GM19023 (cell line): ENCODE results near the gene TSC2.

Source experiments
- ATAC-seq: cut with Tn5 transposase; IDR thresholded peaks from one replicate; pipeline ENCODE4 v1.9.1; 2021; ENCODE audit warnings: mild to moderate bottlenecking, moderate library complexity; ENCODE audit not compliant: unreplicated experiment

TSC2 gene

GRCh38 chr16:2063861-2064260 lies 16.1 kb downstream of the TSC2 start:
- no peak for ATAC-seq

- no peak for ATAC-seq
Measured at GRCh38 chr16:2064368-2064945, 16.7 kb downstream of the TSC2 start.

DNA sequence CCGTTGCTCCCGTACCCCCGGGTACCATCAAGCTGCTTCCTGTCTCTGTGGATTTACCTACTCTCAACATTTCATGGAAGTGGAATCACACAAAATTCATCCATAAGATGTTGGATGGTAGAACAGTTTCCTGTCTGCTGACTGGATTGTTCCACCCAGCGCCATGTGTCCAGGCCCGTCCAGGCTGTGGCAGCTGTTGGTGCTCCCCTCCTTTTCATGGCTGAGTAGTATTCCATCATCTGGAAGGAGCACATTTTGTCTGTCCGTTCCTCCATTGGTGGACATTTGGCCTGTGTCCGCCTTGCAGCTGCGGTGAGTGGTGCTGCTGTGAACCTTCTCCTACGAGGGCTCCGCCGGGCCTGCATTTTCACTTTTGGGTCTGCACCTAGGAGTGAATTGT lies 18.4 kb downstream of the TSC2 start:
- ATAC-seq: no peak

GRCh38 chr16:2070576-2071453 lies 23.0 kb downstream of the TSC2 start:
- ATAC-seq: no peak

GRCh38 chr16:2071454-2072202 lies 23.8 kb downstream of the TSC2 start:
- ATAC-seq: no peak

DNA sequence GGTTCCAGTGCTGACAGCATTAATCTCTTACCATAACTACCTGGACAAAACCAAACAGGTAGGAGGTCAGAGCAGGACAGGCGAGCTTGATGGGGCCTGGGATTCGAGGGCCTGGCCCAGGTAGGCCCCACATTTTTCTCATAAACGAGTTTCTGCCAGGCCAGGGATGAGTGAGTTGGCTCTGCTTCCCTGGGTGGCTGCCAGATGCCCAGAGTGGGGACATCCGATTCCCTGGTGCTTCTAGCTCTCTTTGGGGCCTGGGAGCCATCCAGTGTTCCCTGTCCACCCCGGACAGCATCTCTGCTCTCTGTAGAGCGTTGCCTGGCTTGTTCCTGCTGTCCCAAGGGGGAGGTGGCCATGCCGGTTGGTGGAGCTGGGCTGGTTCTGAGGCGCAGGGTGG lies 25.1 kb downstream of the TSC2 start:
- no peak for ATAC-seq

GRCh38 chr16:2074071-2074470 lies 26.3 kb downstream of the TSC2 start:
- ATAC-seq: no peak

DNA sequence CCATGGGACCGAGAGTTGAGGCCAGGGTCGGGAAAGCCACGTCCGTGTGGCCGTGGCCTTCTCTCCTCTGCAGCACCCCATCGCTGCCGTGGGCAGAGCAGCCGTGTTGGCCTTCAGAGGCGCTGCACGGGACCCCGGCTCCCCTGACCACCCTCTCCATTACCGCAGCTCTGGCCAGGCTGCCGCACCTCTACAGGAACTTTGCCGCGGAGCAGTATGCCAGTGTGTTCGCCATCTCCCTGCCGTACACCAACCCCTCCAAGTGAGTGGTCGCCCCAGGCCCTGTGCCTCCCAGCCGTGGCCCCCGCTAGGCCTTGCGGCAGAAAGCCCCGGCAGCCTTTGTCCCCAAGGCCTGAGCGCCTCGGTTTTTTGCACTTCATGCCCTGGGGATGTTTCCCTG lies 27.8 kb downstream of the TSC2 start:
- no peak for ATAC-seq

- no peak for ATAC-seq
Measured at GRCh38 chr16:2076072-2076865, 28.5 kb downstream of the TSC2 start.

DNA sequence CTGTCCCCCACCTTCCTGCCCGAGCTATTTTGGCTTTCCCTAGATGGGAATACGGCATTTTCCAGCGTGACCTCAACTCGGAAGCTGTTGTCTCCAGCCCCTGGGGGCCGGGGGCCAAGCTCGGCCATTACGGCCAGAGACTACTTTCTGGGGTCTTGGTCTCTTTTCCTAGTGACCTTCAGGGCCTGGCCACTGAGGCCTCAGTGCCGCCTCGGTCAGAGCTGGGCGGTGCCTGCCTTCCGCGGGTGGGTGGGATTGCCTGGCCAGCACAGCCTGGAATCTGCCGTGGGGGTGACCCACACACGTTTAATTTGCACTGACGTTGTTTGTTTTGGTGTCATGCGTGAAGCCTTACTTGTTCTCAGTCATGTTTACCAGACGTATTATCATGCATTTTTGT lies 29.2 kb downstream of the TSC2 start:
- ATAC-seq: no peak

GRCh38 chr16:2077696-2078095 lies 29.9 kb downstream of the TSC2 start:
- ATAC-seq: no peak

GRCh38 chr16:2078096-2078495 lies 30.3 kb downstream of the TSC2 start:
- ATAC-seq: no peak

DNA sequence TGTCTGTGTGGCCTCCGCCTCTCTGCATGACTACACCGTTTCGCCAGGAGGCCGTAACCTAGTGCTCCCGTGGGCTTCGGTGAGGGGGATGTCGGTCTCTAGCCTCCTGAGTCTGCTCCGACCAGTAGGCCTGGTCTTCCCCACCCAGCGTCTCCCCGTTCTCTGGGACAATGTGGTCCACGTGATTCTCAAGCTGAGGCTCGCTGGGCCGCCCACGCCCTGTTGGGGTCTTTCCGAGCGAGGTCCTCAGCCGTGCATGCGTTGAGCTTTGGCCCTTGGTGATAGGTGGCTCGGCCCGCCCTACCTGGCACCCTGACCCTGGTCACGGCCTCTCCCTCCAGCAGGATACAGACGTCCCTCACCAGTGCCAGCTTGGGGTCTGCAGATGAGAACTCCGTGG lies 30.9 kb downstream of the TSC2 start:
- ATAC-seq: no peak

GRCh38 chr16:2079311-2079800 lies 31.6 kb downstream of the TSC2 start:
- ATAC-seq: no peak

- ATAC-seq: no peak
Measured at GRCh38 chr16:2079991-2080390, 32.2 kb downstream of the TSC2 start.

DNA sequence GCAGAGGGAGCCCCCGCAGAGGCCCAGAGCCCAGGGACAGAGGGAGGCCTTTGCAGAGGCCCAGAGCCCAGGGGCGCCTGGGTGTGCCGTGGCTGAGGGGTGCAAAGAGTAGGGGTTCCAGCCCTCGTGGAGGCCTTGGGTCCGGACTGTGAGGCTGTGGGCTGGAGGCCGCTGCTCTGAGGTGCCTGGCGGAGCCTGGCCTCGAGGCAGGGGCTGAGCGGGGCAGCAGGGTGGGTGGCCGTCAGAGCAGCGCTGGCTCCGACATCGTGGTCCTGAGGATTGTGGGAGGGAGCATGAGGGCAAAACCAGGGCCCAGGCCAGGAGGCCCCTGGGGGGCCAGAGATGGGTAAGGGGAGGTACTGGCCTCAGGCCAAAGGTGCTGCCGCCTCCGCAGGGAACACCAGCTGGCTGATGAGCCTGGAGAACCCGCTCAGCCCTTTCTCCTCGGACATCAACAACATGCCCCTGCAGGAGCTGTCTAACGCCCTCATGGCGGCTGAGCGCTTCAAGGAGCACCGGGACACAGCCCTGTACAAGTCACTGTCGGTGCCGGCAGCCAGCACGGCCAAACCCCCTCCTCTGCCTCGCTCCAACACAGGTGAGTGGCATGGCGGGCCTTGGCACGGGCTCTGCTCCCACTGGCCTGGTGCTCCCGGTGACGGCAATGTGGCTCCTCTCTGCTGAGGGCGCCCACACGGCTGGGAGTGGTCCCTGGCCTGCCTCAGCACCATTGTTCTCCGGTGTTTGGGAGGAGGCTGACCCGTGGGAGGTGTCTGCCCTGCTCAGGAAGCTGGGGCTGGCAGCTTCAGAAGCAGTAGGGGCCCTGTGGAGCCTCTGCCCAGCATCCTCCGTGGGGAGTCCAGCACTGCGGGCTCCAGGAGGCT lies 33.7 kb downstream of the TSC2 start:
- no peak for ATAC-seq

- ATAC-seq: no peak
Measured at GRCh38 chr16:2082171-2082982, 34.6 kb downstream of the TSC2 start.

DNA sequence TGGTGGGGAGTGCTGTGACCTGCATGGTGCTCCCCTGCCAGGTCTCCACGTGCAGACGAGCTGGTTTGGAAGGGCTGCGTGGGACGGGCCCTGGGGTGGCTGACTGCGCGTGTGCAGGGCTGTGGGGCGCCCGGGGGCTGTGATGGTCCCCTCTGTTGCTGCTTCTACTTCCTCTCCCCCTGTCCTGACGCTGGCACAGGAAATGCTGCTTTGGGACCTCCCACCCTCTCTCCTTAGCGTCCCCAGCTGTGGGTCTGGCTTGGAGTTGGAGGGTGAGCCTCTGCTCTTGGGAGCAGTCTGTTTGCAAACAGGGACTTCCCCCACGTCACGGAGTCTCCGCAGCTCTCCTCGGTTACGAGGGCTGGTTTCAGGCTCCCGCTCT lies 35.2 kb downstream of the TSC2 start:
- ATAC-seq: no peak

DNA sequence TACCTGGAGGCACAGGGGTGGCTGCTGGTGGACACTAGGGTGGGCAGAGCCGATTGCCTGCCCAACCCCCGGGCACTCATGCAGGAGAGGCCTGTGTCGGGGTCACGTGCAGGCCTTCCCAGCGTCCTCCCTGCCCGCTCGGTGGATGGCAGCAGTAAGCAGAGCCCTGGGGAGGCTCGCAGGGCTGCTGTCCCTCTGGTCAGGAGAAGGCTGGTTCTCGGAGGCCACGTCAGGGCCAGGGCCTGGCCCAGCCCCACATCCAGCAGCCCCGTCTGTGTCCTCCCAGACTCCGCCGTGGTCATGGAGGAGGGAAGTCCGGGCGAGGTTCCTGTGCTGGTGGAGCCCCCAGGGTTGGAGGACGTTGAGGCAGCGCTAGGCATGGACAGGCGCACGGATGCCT lies 35.6 kb downstream of the TSC2 start:
- ATAC-seq: no peak
